Measurements from ENCODE around the gene SUMO2.

DNA sequence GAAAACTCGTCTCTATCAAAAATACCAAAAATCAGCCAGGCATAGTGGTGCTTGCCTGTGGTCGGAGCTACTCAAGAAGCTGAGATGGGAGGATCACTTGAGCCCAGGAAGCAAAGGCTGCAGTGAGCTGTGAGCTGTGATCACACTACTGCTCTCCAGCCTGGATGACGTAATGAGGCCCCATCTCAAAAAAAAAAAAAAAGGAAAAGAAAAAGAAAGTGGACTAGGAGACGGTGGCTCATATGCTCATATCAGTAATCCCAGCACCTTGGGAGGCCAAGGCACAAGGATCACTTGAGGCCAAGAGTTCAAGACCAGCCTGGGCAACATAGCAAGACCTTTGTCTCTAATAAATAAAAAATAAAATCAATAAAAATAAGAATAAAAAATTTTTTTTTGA, 8.8 kb upstream of the SUMO2 start:
- TF ChIP-seq, protein P1, sequence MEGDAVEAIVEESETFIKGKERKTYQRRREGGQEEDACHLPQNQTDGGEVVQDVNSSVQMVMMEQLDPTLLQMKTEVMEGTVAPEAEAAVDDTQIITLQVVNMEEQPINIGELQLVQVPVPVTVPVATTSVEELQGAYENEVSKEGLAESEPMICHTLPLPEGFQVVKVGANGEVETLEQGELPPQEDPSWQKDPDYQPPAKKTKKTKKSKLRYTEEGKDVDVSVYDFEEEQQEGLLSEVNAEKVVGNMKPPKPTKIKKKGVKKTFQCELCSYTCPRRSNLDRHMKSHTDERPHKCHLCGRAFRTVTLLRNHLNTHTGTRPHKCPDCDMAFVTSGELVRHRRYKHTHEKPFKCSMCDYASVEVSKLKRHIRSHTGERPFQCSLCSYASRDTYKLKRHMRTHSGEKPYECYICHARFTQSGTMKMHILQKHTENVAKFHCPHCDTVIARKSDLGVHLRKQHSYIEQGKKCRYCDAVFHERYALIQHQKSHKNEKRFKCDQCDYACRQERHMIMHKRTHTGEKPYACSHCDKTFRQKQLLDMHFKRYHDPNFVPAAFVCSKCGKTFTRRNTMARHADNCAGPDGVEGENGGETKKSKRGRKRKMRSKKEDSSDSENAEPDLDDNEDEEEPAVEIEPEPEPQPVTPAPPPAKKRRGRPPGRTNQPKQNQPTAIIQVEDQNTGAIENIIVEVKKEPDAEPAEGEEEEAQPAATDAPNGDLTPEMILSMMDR (optimal IDR thresholded peaks at IDR 0.05 in 1 of 3, IDR thresholded peaks at IDR 0.05 in 1 of 3, conservative IDR thresholded peaks at IDR 0.05 in 1 of 3; ENCODE audit: extremely low read depth in 1 of 3, insufficient read depth in 2 of 3, low read length in 3 of 3): no peak
- TF ChIP-seq EZH2 (IDR thresholded peaks at IDR 0.05; ENCODE audit: low read length): no peak
